GM12878 (cell line): Measurements from ENCODE around the gene TGFB1I1. TPM values are rescaled to one million over a fixed set of nuclear protein-coding genes. Genes with fewer than 3 reads are reported as not detected.

Experiments
- ATAC-seq: fragments of 200-7000 bp; cut with Tn5 transposase; 3 replicates; pipeline ENCODE4 v1.9.1; 2020; ENCODE audit warnings: mild to moderate bottlenecking, moderate library complexity
- BruUV-seq: library from RNA; stranded (reverse); fragments of 400-500 nt; replicated peaks from 2 replicates; lab custom pipeline; 2021; lab: Mats Ljungman, UMichigan
- CTCF ChIA-PET: fragments of 300-600 bp; sonication (Branson Sonifier 250); formaldehyde crosslinking; extraction: SDS; loops from one replicate; lab custom pipeline; 2021; ENCODE audit warnings: inconsistent platforms; lab: Yijun Ruan, JAX
- POLR2A ChIA-PET: fragments of 350-600 bp; formaldehyde crosslinking; extraction: SDS; loops from one replicate; lab custom pipeline; 2021; ENCODE audit warnings: inconsistent platforms; lab: Charles Lee
- RAD21 ChIA-PET: fragments of 300-600 bp; sonication (Branson Sonifier 250); formaldehyde crosslinking; loops from one replicate; lab custom pipeline; 2023; ENCODE audit warnings: antibody characterized with exemption; ENCODE audit not compliant: unreplicated experiment; lab: Charles Lee
- SMC1A ChIA-PET: fragments of 300-600 bp; sonication (Branson Sonifier 250); formaldehyde crosslinking; loops from one replicate; lab custom pipeline; 2023; ENCODE audit not compliant: unreplicated experiment, uncharacterized antibody; lab: Charles Lee
- DNase-seq: peaks from one replicate; pipeline ENCODE4 v3.0.0-alpha.2; 2011; ENCODE audit warnings: low read depth, low spot score
- FAIRE-seq: peaks from 3 replicates; lab custom pipeline; 2011; peaks lifted over from hg19 to GRCh38; lab: Jason Lieb, UNC
- H2AFZ ChIP-seq: 2 replicates; pipeline ENCODE4 v1.6.0; 2011; ENCODE audit warnings: low read depth, low read length, control low read depth; ENCODE audit not compliant: control insufficient read depth
- H3K27ac ChIP-seq: 2 replicates; pipeline ENCODE4 v1.5.1; 2011; ENCODE audit warnings: control low read depth; ENCODE audit not compliant: control insufficient read depth, insufficient read depth
- H3K27me3 ChIP-seq, 2 experiments: replicated peaks in 1 of 2; 2 replicates each; pipeline versions ENCODE4 v1.6.0 to v1.6.1; 2011; ENCODE audit warnings: low read length in 1 of 2; ENCODE audit not compliant: control insufficient read depth in 2 of 2, insufficient read depth in 2 of 2
- H3K36me3 ChIP-seq, 2 experiments: 2 replicates each; pipeline ENCODE4 v1.5.1; 2011; ENCODE audit warnings: low read length in 1 of 2; ENCODE audit not compliant: control insufficient read depth in 2 of 2, insufficient read depth in 2 of 2
- H3K4me1 ChIP-seq: 2 replicates; pipeline ENCODE4 v1.6.1; 2011; ENCODE audit warnings: mild to moderate bottlenecking, low read length, moderate library complexity, mixed read lengths; ENCODE audit not compliant: control insufficient read depth, insufficient read depth
- H3K4me2 ChIP-seq: 2 replicates; pipeline ENCODE4 v1.6.0; 2011; ENCODE audit warnings: control low read depth; ENCODE audit not compliant: control insufficient read depth, insufficient read depth
- H3K4me3 ChIP-seq: fragments of 200-600 bp; sonication (generic); 2 replicates; pipeline ENCODE4 v1.5.1; 2016
- H3K79me2 ChIP-seq: 2 replicates; pipeline ENCODE4 v1.6.0; 2011; ENCODE audit warnings: low read length; ENCODE audit not compliant: control insufficient read depth, insufficient read depth
- H3K9ac ChIP-seq: 2 replicates; pipeline ENCODE4 v1.8.0; 2011; ENCODE audit warnings: low read length, control low read depth, mixed read lengths; ENCODE audit not compliant: control insufficient read depth, insufficient read depth
- H3K9me3 ChIP-seq: replicated peaks from 3 replicates; pipeline ENCODE4 v1.5.1; 2011; ENCODE audit warnings: mild to moderate bottlenecking, low read length; ENCODE audit not compliant: control insufficient read depth, insufficient read depth
- H4K20me1 ChIP-seq: 2 replicates; pipeline ENCODE4 v1.6.0; 2011; ENCODE audit not compliant: control insufficient read depth, insufficient read depth
- CHD2 ChIP-seq: IDR thresholded peaks from 2 replicates; pipeline ENCODE4 v1.6.1; 2011; ENCODE audit warnings: low read depth, low read length, improper control_type of control experiment, borderline replicate concordance
- IKZF2 ChIP-seq, 2 experiments: fragments of 450-650 bp; IDR thresholded peaks; 2 replicates each; pipeline ENCODE4 v1.6.1; 2017; ENCODE audit warnings: mild to moderate bottlenecking in 2 of 2, moderate library complexity in 2 of 2
- WGBS: methylation state at CpG from one replicate; pipeline ENCODE4 v1.1.6; 2016; ENCODE audit warnings: low lambda C conversion rate; ENCODE audit not compliant: insufficient replicate concordance, insufficient coverage; ENCODE audit errors: missing lambda C conversion rate; 5-methylcytosine and 5-hydroxymethylcytosine counted together
- in situ Hi-C: fragments of 300-500 bp; cut with MboI; formaldehyde crosslinking; loops from 9 replicates; pipeline ENCODE4 v1.14.3; 2018; ENCODE audit warnings: mixed read lengths
- intact Hi-C: fragments of 100-400 bp; cut with micrococcal nuclease; formaldehyde crosslinking; loops from one replicate; pipeline ENCODE4 v1.14.2; 2022; ENCODE audit not compliant: unreplicated experiment
- polyA plus RNA-seq, 11 experiments: library from polyadenylated mRNA; depleted of rRNA in 4 of 11; unstranded in 6 of 11; stranded (reverse) in 5 of 11; fragments of >200 nt; fragmentation: Nextera tagmentation in 4 of 11; fragmentation: Illumina TruSeq in 1 of 11; extraction: Ambion mirVana in 4 of 11; extraction: Trizol in 1 of 11; gene quantifications; 1 replicate in 1 of 11; 2 replicates in 10 of 11; pipeline versions ENCODE4 v1.2.1 to v1.2.3, GENCODE V29; 2011 to 2016; ENCODE audit warnings: inconsistent platforms in 2 of 11, missing spikeins in 2 of 11, low read depth in 1 of 11
- total RNA-seq, 4 experiments: library from RNA; depleted of rRNA in 3 of 4; stranded (reverse); fragments of >200 nt in 3 of 4; fragmentation: Illumina TruSeq in 1 of 4; extraction: Trizol in 1 of 4; gene quantifications; 2 replicates each; pipeline versions ENCODE4 v1.2.1 to v1.2.3, GENCODE V29; 2013 to 2021
- TF ChIP-seq, protein P1 (sequence below): fragments of 450-650 bp; IDR thresholded peaks from 2 replicates; pipeline ENCODE4 v1.6.1; 2016; ENCODE audit warnings: mild to moderate bottlenecking

TGFB1I1 gene
- total and polyA plus RNA-seq, 10 of the 15 experiments (the other 5 are each of a cell fraction or from before 2014, with no cell fraction given), result 0.13 to 2.3 (median 0.41) TPM; not detected in 2

GRCh38 chr16:31461921-31462804 lies 9.8 kb upstream of the TGFB1I1 start:
- ChIA-PET SMC1A (no interaction called here), CTCF (interaction anchor here (1.6 to 3.1 kb wide), 6 partner anchors 13 to 320 kb away, joined by 4 to 25 read pairs (median 10); partner anchors contain the start of gene RUSF1)

More at GRCh38 chr16:31461921-31462804, 9.8 kb upstream of the TGFB1I1 start:
- BruUV-seq, result no TSS peak
- H3K27me3 ChIP-seq, result no peaks in the 10 kb centered on the region
- H4K20me1 ChIP-seq, result no peaks in the 10 kb centered on the region
- ChIA-PET RAD21 (no interaction called here), POLR2A (no interaction called here)
- no peak for FAIRE-seq
- peaks cover 0 to 20% of the 10 kb centered on the region in 2 experiments; a peak in 3 of 4 replicates for H3K36me3 ChIP-seq
- no peak overlapping the region for H2AFZ ChIP-seq
- intact Hi-C loops, result no loop called here
- H3K9me3 ChIP-seq, result no peaks in the 10 kb centered on the region
- WGBS, result 91% methylated on average over 32 of the region's 35 CpGs
- no peak for TF ChIP-seq IKZF2 (IDR thresholded peaks at IDR 0.05)
- TF ChIP-seq, protein P1, sequence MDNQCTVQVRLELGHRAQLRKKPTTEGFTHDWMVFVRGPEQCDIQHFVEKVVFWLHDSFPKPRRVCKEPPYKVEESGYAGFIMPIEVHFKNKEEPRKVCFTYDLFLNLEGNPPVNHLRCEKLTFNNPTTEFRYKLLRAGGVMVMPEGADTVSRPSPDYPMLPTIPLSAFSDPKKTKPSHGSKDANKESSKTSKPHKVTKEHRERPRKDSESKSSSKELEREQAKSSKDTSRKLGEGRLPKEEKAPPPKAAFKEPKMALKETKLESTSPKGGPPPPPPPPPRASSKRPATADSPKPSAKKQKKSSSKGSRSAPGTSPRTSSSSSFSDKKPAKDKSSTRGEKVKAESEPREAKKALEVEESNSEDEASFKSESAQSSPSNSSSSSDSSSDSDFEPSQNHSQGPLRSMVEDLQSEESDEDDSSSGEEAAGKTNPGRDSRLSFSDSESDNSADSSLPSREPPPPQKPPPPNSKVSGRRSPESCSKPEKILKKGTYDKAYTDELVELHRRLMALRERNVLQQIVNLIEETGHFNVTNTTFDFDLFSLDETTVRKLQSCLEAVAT, result no peak
- no peak for TF ChIP-seq CHD2
- in situ Hi-C loops, result no loop called here
- H3K4me1 ChIP-seq, result peaks cover 5% of the 10 kb centered on the region
- H3K79me2 ChIP-seq, result peaks cover 30% of the 10 kb centered on the region
- H3K4me2 ChIP-seq, result no peak overlapping the region; the same call in 1 of the 2 replicates
- H3K27ac ChIP-seq, result no peak overlapping the region
- no peak for ATAC-seq
- H3K4me3 ChIP-seq, result no peak overlapping the region
- no peak overlapping the region for H3K9ac ChIP-seq
- no peak for DNase-seq
